ENCODE data around the gene POTEM.
"Not testable (repeated sequence)": the region's sequence is repeated elsewhere in the genome, so short reads cannot be mapped to it uniquely, and the experiment has no call there.

- not testable (repeated sequence) for TF ChIP-seq CTCF, POLR2A (IDR thresholded peaks at IDR 0.05)
Observed at GRCh38 chr14:18918345-18918744, 48.9 kb upstream of the POTEM start.
